IPS-15b (cell line): ENCODE results near the gene SAMD3.
"Not testable (repeated sequence)": the region's sequence is repeated elsewhere in the genome, so short reads cannot be mapped to it uniquely, and the experiment has no call there.

ENCODE experiments used
- H3K27me3 ChIP-seq: one replicate; pipeline ENCODE4 v1.6.1; 2013; ENCODE audit warnings: low read length; ENCODE audit not compliant: control insufficient read depth, insufficient read depth
- H3K36me3 ChIP-seq: one replicate; pipeline ENCODE4 v1.6.1; 2013; ENCODE audit warnings: low read length; ENCODE audit not compliant: control insufficient read depth, insufficient read depth
- H3K4me1 ChIP-seq: one replicate; pipeline ENCODE4 v1.6.1; 2013; ENCODE audit warnings: mild to moderate bottlenecking, low read length; ENCODE audit not compliant: control insufficient read depth, insufficient read depth
- H3K4me3 ChIP-seq: one replicate; pipeline ENCODE4 v1.5.1; 2013; ENCODE audit warnings: low read depth, low read length
- H3K9ac ChIP-seq: one replicate; pipeline ENCODE4 v1.6.1; 2013; ENCODE audit warnings: low read depth, mild to moderate bottlenecking, low read length
- H3K9me3 ChIP-seq: one replicate; pipeline ENCODE4 v1.6.1; 2013; ENCODE audit warnings: mild to moderate bottlenecking, low read length; ENCODE audit not compliant: control insufficient read depth, insufficient read depth

Gene SAMD3

DNA sequence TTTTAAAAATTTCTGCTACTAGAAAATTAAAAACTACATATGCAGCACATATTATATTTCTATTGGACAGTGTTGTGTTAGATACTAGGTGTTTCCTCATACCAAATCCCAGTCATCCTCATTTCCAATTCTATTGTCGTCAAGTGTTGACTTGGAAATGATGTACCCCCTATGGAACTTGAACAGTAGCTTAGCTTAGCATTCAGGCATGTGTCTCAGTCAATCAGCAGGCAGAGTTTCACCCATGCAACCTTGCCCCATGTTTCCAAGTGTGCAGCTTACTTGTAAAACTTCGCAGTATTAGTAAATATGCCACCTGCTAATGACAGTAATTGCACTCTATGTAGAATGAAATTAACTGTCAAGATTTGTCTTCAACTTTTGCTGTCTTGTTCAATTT, 59.5 kb downstream of the SAMD3 start:
- no peak overlapping the region for H3K4me3 ChIP-seq
- H3K27me3 ChIP-seq = no peaks in the 10 kb centered on the region
- H3K36me3 ChIP-seq = no peaks in the 10 kb centered on the region
- no peak overlapping the region for H3K9ac ChIP-seq
- no peaks in the 10 kb centered on the region for H3K4me1 ChIP-seq
- H3K9me3 ChIP-seq = no peaks in the 10 kb centered on the region

- Histone ChIP-seq H3K9me3 (no peaks in the 10 kb centered on the region), H3K27me3 (no peaks in the 10 kb centered on the region), H3K4me1 (no peaks in the 10 kb centered on the region), H3K36me3 (no peaks in the 10 kb centered on the region), H3K9ac (no peak overlapping the region), H3K4me3 (no peak overlapping the region)
Observed at GRCh38 chr6:130162421-130162820, 60.3 kb downstream of the SAMD3 start.

DNA sequence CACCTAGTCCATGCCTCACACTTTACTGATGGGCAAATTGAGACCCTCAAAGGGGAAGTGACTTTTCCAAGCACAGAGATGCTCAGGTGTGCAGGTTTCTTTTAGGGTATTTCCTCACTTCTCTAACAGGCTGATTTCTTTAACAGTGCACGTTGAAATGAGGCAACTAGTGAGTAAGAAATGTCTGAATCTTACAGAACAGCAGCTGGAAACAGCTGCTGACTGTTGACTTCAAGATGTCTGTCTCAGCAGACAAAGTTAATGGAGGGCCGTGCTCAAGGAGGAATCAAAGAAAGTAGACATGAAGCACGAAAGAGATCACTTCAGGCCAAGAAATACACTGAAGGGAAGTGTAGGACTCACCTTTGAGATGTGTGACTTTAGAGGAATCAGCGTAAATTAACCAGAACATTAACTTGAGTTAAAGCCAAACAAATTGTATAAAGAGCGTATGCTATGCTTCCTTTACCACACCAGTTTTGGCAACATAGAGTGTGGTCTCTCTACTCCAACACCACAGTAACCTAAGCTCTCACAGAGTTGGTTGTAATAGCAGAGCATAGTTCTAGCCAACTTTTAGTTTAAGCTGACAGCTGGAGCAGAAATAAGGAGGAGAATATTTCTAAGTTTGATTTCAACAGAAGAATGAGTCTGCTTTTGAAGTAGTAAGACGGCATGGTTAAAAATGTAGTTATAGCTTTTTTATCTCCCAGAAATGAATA, 60.9 kb downstream of the SAMD3 start:
- Histone ChIP-seq H3K9me3 (no peaks in the 10 kb centered on the region), H3K27me3 (no peaks in the 10 kb centered on the region)

GRCh38 chr6:130159956-130160355, 62.8 kb downstream of the SAMD3 start:
- Histone ChIP-seq H3K9me3 (no peaks in the 10 kb centered on the region), H3K36me3 (no peaks in the 10 kb centered on the region), H3K4me1 (no peaks in the 10 kb centered on the region), H3K4me3 (no peak overlapping the region), H3K9ac (no peak overlapping the region), H3K27me3 (no peaks in the 10 kb centered on the region)

More for the DNA sequence above, 60.9 kb downstream of the SAMD3 start:
- H3K36me3 ChIP-seq = no peaks in the 10 kb centered on the region
- H3K4me1 ChIP-seq = no peaks in the 10 kb centered on the region
- H3K4me3 ChIP-seq = no peak overlapping the region
- no peak overlapping the region for H3K9ac ChIP-seq

GRCh38 chr6:130158548-130158947, 64.2 kb downstream of the SAMD3 start:
- H3K9ac ChIP-seq = no peak overlapping the region
- H3K36me3 ChIP-seq = no peaks in the 10 kb centered on the region
- no peak overlapping the region for H3K4me3 ChIP-seq
- no peaks in the 10 kb centered on the region for H3K27me3 ChIP-seq
- H3K4me1 ChIP-seq = no peaks in the 10 kb centered on the region
- no peaks in the 10 kb centered on the region for H3K9me3 ChIP-seq

- Histone ChIP-seq H3K9ac (no peak overlapping the region), H3K4me3 (no peak overlapping the region), H3K9me3 (no peaks in the 10 kb centered on the region), H3K4me1 (no peaks in the 10 kb centered on the region), H3K36me3 (no peaks in the 10 kb centered on the region), H3K27me3 (no peaks in the 10 kb centered on the region)
Observed at GRCh38 chr6:130158056-130158455, 64.7 kb downstream of the SAMD3 start.

- Histone ChIP-seq H3K27me3 (no peaks in the 10 kb centered on the region), H3K4me1 (no peaks in the 10 kb centered on the region), H3K9me3 (no peaks in the 10 kb centered on the region), H3K36me3 (no peaks in the 10 kb centered on the region), H3K9ac (no peak overlapping the region), H3K4me3 (no peak overlapping the region)
Observed at GRCh38 chr6:130156908-130157307, 65.8 kb downstream of the SAMD3 start.

DNA sequence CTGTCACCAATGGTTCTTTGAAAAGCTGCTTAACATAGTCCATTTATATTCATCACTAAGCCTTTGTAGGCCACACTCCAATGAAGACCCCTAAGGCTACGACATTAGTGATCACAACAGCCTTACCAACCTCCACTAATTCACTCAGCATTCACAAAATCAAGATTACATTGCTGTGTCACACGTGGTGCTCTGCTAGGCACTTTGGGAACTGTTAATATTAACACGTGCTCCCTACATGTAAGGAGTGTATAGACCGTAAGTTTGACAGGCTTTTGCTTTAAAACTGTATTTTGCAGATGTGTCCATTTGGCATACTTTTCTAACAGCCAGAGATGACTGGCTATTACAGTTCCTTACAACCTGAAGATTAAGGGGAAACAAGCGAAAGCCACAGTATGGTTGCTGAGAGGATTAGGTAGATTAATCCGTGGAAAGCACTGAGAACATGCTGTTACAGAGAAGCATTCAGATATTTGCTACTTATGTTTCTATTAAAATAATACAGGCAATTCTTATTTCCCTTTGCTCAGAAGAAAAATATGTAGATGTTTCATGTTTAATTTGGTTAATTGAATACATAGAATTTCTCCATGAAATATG, 69.7 kb downstream of the SAMD3 start:
- H3K36me3 ChIP-seq = no peaks in the 10 kb centered on the region
- no peaks in the 10 kb centered on the region for H3K27me3 ChIP-seq
- H3K4me3 ChIP-seq = no peak overlapping the region
- H3K4me1 ChIP-seq = no peaks in the 10 kb centered on the region
- H3K9me3 ChIP-seq = no peaks in the 10 kb centered on the region
- no peak overlapping the region for H3K9ac ChIP-seq

GRCh38 chr6:130150906-130151305, 71.8 kb downstream of the SAMD3 start:
- Histone ChIP-seq H3K9ac (no peak overlapping the region), H3K27me3 (no peaks in the 10 kb centered on the region), H3K4me1 (no peaks in the 10 kb centered on the region), H3K9me3 (no peaks in the 10 kb centered on the region), H3K4me3 (no peak overlapping the region), H3K36me3 (no peaks in the 10 kb centered on the region)

- H3K4me3 ChIP-seq, H3K36me3 ChIP-seq, H3K4me1 ChIP-seq, H3K27me3 ChIP-seq, H3K9me3 ChIP-seq, H3K9ac ChIP-seq: not testable (repeated sequence)
Observed at GRCh38 chr6:130149016-130149415, 73.7 kb downstream of the SAMD3 start.

- H3K9me3 ChIP-seq = no peaks in the 10 kb centered on the region
- no peaks in the 10 kb centered on the region for H3K4me1 ChIP-seq
- no peak overlapping the region for H3K9ac ChIP-seq
- no peaks in the 10 kb centered on the region for H3K36me3 ChIP-seq
- no peaks in the 10 kb centered on the region for H3K27me3 ChIP-seq
- H3K4me3 ChIP-seq = no peak overlapping the region
Observed at GRCh38 chr6:130148181-130148580, 74.6 kb downstream of the SAMD3 start.

DNA sequence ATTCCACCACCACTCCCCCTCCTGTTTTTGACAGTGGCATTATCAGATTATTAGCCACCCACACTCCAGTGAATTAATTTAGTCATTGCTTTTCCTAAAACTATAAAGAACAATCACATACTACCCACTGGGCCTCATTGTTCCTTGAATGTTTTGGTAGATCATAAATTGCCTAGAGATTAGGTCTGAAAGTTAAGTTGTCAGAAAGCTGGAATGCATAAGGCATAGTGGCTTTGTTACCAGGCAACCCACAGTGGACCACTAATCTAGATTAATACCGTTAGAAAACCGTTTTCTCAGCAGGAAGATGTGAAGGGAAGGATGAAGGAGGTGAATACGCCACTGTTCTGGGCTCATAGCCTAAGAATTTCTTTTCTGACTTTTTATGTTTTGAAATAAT, 75.6 kb downstream of the SAMD3 start:
- Histone ChIP-seq H3K9me3 (no peaks in the 10 kb centered on the region), H3K27me3 (no peaks in the 10 kb centered on the region), H3K4me3 (no peak overlapping the region), H3K9ac (no peak overlapping the region), H3K4me1 (no peaks in the 10 kb centered on the region), H3K36me3 (no peaks in the 10 kb centered on the region)
